Measurements from ENCODE around the gene SPTBN4.
A peak's percentile ranks its signal among the peaks of the same experiment; 100 is the strongest.

SPTBN4 gene

DNA sequence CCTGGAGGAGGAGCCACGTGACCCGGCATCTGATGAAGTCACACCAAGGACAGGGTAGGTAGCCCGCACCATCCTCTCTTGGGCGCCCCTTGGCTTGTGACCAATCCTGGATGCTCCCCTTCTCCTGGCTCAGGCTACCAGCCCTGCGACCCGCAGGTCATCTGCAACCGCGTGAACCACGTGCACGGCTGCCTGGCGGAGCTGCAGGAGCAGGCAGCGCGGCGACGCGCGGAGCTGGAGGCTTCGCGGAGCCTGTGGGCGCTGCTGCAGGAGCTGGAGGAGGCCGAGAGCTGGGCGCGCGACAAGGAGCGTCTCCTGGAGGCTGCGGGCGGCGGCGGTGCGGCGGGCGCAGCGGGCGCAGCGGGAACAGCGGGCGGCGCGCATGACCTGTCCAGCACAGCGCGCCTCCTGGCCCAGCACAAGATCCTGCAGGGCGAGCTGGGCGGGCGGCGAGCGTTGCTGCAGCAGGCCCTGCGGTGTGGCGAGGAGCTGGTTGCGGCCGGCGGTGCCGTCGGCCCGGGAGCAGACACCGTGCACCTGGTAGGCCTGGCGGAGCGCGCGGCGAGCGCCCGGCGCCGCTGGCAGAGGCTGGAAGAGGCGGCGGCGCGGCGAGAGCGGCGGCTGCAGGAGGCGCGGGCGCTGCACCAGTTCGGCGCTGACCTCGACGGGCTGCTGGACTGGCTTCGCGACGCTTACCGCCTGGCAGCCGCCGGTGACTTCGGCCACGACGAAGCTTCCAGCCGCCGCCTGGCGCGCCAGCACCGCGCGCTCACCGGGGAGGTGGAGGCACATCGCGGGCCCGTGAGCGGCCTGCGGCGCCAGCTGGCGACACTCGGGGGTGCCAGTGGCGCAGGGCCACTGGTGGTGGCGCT is 45.9 kb downstream of the SPTBN4 start:
- Histone ChIP-seq H3K27ac (ENCODE audit: low read depth, low read length) (no peak overlapping the region), H2BK120ac (ENCODE audit: insufficient read depth, low read length, poor library complexity) (no peak overlapping the region), H2AFZ (ENCODE audit: insufficient read depth, low read length, poor library complexity) (peak overlapping the region; percentile 11), H3K9ac (ENCODE audit: low read length) (no peak overlapping the region), H3K79me2 (ENCODE audit: control insufficient read depth, insufficient read depth, low read length, poor library complexity) (no peaks in the 10 kb centered on the region), H3K9me3 (ENCODE audit: insufficient read depth, low read depth, low read length) (peaks cover 12% of the 10 kb centered on the region), H4K91ac (ENCODE audit: low read depth, low read length) (no peak overlapping the region), H3K23ac (ENCODE audit: low read length) (no peak overlapping the region), H2AK5ac (ENCODE audit: low read length) (no peak overlapping the region), H3K36me3 (ENCODE audit: control insufficient read depth in 1 of 2, insufficient read depth in 2 of 2, low read length in 2 of 2) (no peaks in the 10 kb centered on the region), H2BK12ac (ENCODE audit: low read length) (no peak overlapping the region), H3K79me1 (ENCODE audit: low read length) (no peaks in the 10 kb centered on the region), H4K12ac (ENCODE audit: low read depth, low read length) (no peak overlapping the region), H3K4me1 (ENCODE audit: control insufficient read depth in 1 of 2, insufficient read depth in 2 of 2, low read length in 2 of 2) (peaks cover 4% of the 10 kb centered on the region in 2 experiments), H3K4me2 (ENCODE audit: low read length) (peak overlapping the region; percentile 57), H3K4ac (ENCODE audit: low read depth, low read length) (no peak overlapping the region), H3K14ac (ENCODE audit: low read length) (no peak overlapping the region), H3K4me3 (ENCODE audit: low read depth, low read length) (peak overlapping the region; percentile 37), H3K18ac (ENCODE audit: low read length) (no peak overlapping the region), H3K27me3 (ENCODE audit: insufficient read depth, low read length) (peaks cover 28% of the 10 kb centered on the region), H2BK5ac (ENCODE audit: low read depth, low read length, poor library complexity) (no peak overlapping the region), H4K8ac (ENCODE audit: low read depth, low read length) (no peak overlapping the region)
- WGBS (ENCODE audit: extremely low coverage, insufficient coverage, insufficient read length), result no CpG with 5 or more reads among the region's 105 CpGs
- peak; percentile 43 to 58 for DNase-seq

- H2AFZ ChIP-seq (ENCODE audit: insufficient read depth, low read length, poor library complexity), result no peak overlapping the region
These were observed 46.5 kb downstream of the SPTBN4 start for GRCh38 chr19:40513345-40513678.

DNA sequence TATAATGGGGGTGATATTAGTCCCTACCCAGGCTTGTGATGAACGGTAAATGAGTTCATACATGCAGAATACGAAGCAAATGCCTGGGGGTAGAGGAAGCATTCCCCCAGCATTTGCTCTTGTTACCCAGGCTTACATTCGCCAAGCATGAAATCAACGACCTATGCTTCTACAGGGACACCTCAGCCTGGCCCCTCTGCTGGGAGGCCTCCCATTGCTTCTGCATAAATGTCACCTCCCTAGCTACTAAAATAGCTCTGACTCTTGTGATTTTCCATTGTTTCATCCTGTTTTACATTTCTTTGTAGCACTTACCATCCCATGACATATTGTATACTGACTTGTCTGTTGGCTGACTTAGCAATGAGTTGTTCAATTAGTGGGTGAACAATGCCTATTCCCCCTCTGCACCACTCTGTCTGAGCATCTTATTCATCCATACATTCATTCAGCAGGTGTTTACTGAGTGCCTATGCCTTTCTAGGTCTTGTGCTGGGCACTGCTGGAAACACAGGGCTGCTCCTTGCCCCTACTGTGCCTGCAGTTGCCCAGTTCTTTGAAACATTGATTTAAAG is 47.0 kb downstream of the SPTBN4 start:
- Histone ChIP-seq H3K27ac (ENCODE audit: low read depth, low read length) (no peak overlapping the region), H3K9me3 (ENCODE audit: insufficient read depth, low read depth, low read length) (peaks cover 12% of the 10 kb centered on the region), H3K4me3 (ENCODE audit: low read depth, low read length) (no peak overlapping the region), H4K8ac (ENCODE audit: low read depth, low read length) (no peak overlapping the region), H3K14ac (ENCODE audit: low read length) (no peak overlapping the region), H2BK12ac (ENCODE audit: low read length) (no peak overlapping the region), H4K91ac (ENCODE audit: low read depth, low read length) (no peak overlapping the region), H2AK5ac (ENCODE audit: low read length) (no peak overlapping the region), H3K4me2 (ENCODE audit: low read length) (no peak overlapping the region), H3K79me2 (ENCODE audit: control insufficient read depth, insufficient read depth, low read length, poor library complexity) (no peaks in the 10 kb centered on the region), H2BK5ac (ENCODE audit: low read depth, low read length, poor library complexity) (no peak overlapping the region), H3K9ac (ENCODE audit: low read length) (no peak overlapping the region), H2AFZ (ENCODE audit: insufficient read depth, low read length, poor library complexity) (no peak overlapping the region), H4K12ac (ENCODE audit: low read depth, low read length) (no peak overlapping the region), H3K4me1 (ENCODE audit: control insufficient read depth in 1 of 2, insufficient read depth in 2 of 2, low read length in 2 of 2) (peaks cover 4% of the 10 kb centered on the region in 2 experiments), H3K23ac (ENCODE audit: low read length) (no peak overlapping the region), H3K36me3 (ENCODE audit: control insufficient read depth in 1 of 2, insufficient read depth in 2 of 2, low read length in 2 of 2) (no peaks in the 10 kb centered on the region), H3K4ac (ENCODE audit: low read depth, low read length) (no peak overlapping the region), H3K79me1 (ENCODE audit: low read length) (no peaks in the 10 kb centered on the region), H3K18ac (ENCODE audit: low read length) (no peak overlapping the region), H2BK120ac (ENCODE audit: insufficient read depth, low read length, poor library complexity) (no peak overlapping the region), H3K27me3 (ENCODE audit: insufficient read depth, low read length) (peaks cover 30% of the 10 kb centered on the region)
- no peak for DNase-seq
- no CpG with 5 or more reads among the region's 4 CpGs for WGBS (ENCODE audit: extremely low coverage, insufficient coverage, insufficient read length)

More at GRCh38 chr19:40513345-40513678, 46.5 kb downstream of the SPTBN4 start:
- no peak overlapping the region for H2BK120ac ChIP-seq (ENCODE audit: insufficient read depth, low read length, poor library complexity)
- H3K14ac ChIP-seq (ENCODE audit: low read length), result no peak overlapping the region
- H2BK12ac ChIP-seq (ENCODE audit: low read length), result no peak overlapping the region
- no peak overlapping the region for H4K91ac ChIP-seq (ENCODE audit: low read depth, low read length)
- no peaks in the 10 kb centered on the region for H3K36me3 ChIP-seq (ENCODE audit: control insufficient read depth in 1 of 2, insufficient read depth in 2 of 2, low read length in 2 of 2)
- no peak for DNase-seq
- H3K79me1 ChIP-seq (ENCODE audit: low read length), result no peaks in the 10 kb centered on the region
- peaks cover 4% of the 10 kb centered on the region in 2 experiments for H3K4me1 ChIP-seq (ENCODE audit: control insufficient read depth in 1 of 2, insufficient read depth in 2 of 2, low read length in 2 of 2)
- no peak overlapping the region for H2BK5ac ChIP-seq (ENCODE audit: low read depth, low read length, poor library complexity)
- H3K18ac ChIP-seq (ENCODE audit: low read length), result no peak overlapping the region
- H3K4ac ChIP-seq (ENCODE audit: low read depth, low read length), result no peak overlapping the region
- no peak overlapping the region for H4K8ac ChIP-seq (ENCODE audit: low read depth, low read length)
- H3K27me3 ChIP-seq (ENCODE audit: insufficient read depth, low read length), result peaks cover 28% of the 10 kb centered on the region
- no peak overlapping the region for H3K23ac ChIP-seq (ENCODE audit: low read length)
- H3K9ac ChIP-seq (ENCODE audit: low read length), result no peak overlapping the region
- peaks cover 12% of the 10 kb centered on the region for H3K9me3 ChIP-seq (ENCODE audit: insufficient read depth, low read depth, low read length)
- no CpG with 5 or more reads among the region's 27 CpGs for WGBS (ENCODE audit: extremely low coverage, insufficient coverage, insufficient read length)
- no peak overlapping the region for H2AK5ac ChIP-seq (ENCODE audit: low read length)
- no peak overlapping the region for H3K4me3 ChIP-seq (ENCODE audit: low read depth, low read length)
- H3K27ac ChIP-seq (ENCODE audit: low read depth, low read length), result no peak overlapping the region
- H4K12ac ChIP-seq (ENCODE audit: low read depth, low read length), result no peak overlapping the region
- no peaks in the 10 kb centered on the region for H3K79me2 ChIP-seq (ENCODE audit: control insufficient read depth, insufficient read depth, low read length, poor library complexity)
- H3K4me2 ChIP-seq (ENCODE audit: low read length), result no peak overlapping the region

DNA sequence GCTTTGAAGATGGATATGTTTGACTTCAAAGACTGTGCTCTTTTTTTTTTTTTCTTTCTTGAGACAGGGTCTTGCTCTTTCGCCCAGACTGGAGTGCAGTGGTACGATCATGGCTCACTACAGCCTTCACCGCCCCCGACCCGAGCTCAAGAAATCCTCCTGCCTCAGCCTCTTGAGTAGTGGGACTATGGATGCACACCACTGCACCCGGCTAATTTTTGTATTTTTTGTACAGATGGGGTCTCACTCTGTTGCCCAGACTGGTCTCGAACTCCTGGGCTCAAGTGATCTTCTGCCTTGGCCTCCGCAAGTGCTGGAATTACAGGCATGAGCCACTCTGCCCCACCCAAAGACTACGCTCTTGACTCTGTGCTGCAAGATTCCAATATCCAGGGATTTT is 50.4 kb downstream of the SPTBN4 start:
- no peak overlapping the region for H3K14ac ChIP-seq (ENCODE audit: low read length)
- no peak overlapping the region for H2BK5ac ChIP-seq (ENCODE audit: low read depth, low read length, poor library complexity)
- H3K23ac ChIP-seq (ENCODE audit: low read length), result no peak overlapping the region
- H4K12ac ChIP-seq (ENCODE audit: low read depth, low read length), result no peak overlapping the region
- H3K27ac ChIP-seq (ENCODE audit: low read depth, low read length), result no peak overlapping the region
- H3K4me2 ChIP-seq (ENCODE audit: low read length), result no peak overlapping the region
- no peak overlapping the region for H2AK5ac ChIP-seq (ENCODE audit: low read length)
- H3K4me3 ChIP-seq (ENCODE audit: low read depth, low read length), result no peak overlapping the region
- WGBS (ENCODE audit: extremely low coverage, insufficient coverage, insufficient read length), result no CpG with 5 or more reads among the region's 9 CpGs
- no peak overlapping the region for H4K8ac ChIP-seq (ENCODE audit: low read depth, low read length)
- H2AFZ ChIP-seq (ENCODE audit: insufficient read depth, low read length, poor library complexity), result no peak overlapping the region
- H3K9me3 ChIP-seq (ENCODE audit: insufficient read depth, low read depth, low read length), result peaks cover 14% of the 10 kb centered on the region
- no peaks in the 10 kb centered on the region for H3K36me3 ChIP-seq (ENCODE audit: control insufficient read depth in 1 of 2, insufficient read depth in 2 of 2, low read length in 2 of 2)
- no peak for DNase-seq
- H4K91ac ChIP-seq (ENCODE audit: low read depth, low read length), result no peak overlapping the region
- H2BK12ac ChIP-seq (ENCODE audit: low read length), result no peak overlapping the region
- H3K9ac ChIP-seq (ENCODE audit: low read length), result no peak overlapping the region
- H3K79me1 ChIP-seq (ENCODE audit: low read length), result no peaks in the 10 kb centered on the region
- H3K4me1 ChIP-seq (ENCODE audit: control insufficient read depth in 1 of 2, insufficient read depth in 2 of 2, low read length in 2 of 2), result peaks cover 4% of the 10 kb centered on the region in 2 experiments
- H3K79me2 ChIP-seq (ENCODE audit: control insufficient read depth, insufficient read depth, low read length, poor library complexity), result no peaks in the 10 kb centered on the region
- no peak overlapping the region for H3K18ac ChIP-seq (ENCODE audit: low read length)
- no peak overlapping the region for H2BK120ac ChIP-seq (ENCODE audit: insufficient read depth, low read length, poor library complexity)
- H3K27me3 ChIP-seq (ENCODE audit: insufficient read depth, low read length), result peaks cover 41% of the 10 kb centered on the region
- no peak overlapping the region for H3K4ac ChIP-seq (ENCODE audit: low read depth, low read length)

All from trophoblast cell (in vitro differentiated cells and primary cell).